ENCODE results near the gene TSPOAP1. TPM values are rescaled to one million over a fixed set of nuclear protein-coding genes. Genes with fewer than 3 reads are reported as not detected.

TSPOAP1 gene
- total RNA-seq, 1 donor from 2014 or later = 1.3 TPM

DNA sequence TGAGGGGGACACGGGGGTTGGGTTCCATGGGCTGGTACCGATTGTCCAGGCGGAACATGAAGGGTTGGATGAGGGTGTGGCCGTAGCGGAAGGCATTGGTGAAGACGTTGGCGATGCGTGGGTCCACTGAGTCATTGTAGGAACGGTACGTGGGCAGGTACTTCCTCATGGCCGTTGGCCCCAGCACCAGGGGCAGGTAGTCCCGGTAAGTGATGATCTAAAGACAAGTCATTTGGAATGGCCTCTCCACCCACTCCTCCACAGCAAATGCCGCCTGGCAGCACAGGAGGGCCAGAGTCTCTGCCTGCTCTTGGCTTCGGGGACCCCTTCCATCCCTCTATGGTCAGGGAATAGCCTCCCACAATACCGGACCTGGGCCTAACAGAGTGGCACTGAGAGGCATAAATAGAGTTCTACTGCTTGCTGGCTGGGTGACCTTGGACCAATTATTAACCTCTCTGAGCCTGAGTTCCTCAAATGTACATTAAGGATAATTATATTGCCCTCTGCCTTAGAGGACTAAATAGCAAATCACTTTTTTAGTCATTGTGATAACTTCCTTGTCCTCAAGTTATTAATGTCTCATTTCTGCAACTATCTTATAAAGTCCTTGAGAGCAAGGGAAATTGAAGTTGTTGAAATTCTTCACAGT is 55.0 kb downstream of the TSPOAP1 start:
- no peaks in the 10 kb centered on the region for H3K36me3 Mint-ChIP-seq (ENCODE audit: low read depth, unreplicated experiment)
- no peaks in the 10 kb centered on the region for H3K4me1 Mint-ChIP-seq (ENCODE audit: unreplicated experiment)
- TF ChIP-seq, protein P1, sequence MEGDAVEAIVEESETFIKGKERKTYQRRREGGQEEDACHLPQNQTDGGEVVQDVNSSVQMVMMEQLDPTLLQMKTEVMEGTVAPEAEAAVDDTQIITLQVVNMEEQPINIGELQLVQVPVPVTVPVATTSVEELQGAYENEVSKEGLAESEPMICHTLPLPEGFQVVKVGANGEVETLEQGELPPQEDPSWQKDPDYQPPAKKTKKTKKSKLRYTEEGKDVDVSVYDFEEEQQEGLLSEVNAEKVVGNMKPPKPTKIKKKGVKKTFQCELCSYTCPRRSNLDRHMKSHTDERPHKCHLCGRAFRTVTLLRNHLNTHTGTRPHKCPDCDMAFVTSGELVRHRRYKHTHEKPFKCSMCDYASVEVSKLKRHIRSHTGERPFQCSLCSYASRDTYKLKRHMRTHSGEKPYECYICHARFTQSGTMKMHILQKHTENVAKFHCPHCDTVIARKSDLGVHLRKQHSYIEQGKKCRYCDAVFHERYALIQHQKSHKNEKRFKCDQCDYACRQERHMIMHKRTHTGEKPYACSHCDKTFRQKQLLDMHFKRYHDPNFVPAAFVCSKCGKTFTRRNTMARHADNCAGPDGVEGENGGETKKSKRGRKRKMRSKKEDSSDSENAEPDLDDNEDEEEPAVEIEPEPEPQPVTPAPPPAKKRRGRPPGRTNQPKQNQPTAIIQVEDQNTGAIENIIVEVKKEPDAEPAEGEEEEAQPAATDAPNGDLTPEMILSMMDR (IDR thresholded peaks at IDR 0.05; ENCODE audit: unreplicated experiment) = no peak
- no peak for DNase-seq (ENCODE audit: low spot score)
- no peak overlapping the region for H3K4me3 Mint-ChIP-seq (ENCODE audit: unreplicated experiment)
- peaks cover 6% of the 10 kb centered on the region for H3K27me3 Mint-ChIP-seq (ENCODE audit: unreplicated experiment)
- no peak overlapping the region for H3K27ac Mint-ChIP-seq (ENCODE audit: unreplicated experiment)
- no peaks in the 10 kb centered on the region for H3K9me3 Mint-ChIP-seq (ENCODE audit: unreplicated experiment)

DNA sequence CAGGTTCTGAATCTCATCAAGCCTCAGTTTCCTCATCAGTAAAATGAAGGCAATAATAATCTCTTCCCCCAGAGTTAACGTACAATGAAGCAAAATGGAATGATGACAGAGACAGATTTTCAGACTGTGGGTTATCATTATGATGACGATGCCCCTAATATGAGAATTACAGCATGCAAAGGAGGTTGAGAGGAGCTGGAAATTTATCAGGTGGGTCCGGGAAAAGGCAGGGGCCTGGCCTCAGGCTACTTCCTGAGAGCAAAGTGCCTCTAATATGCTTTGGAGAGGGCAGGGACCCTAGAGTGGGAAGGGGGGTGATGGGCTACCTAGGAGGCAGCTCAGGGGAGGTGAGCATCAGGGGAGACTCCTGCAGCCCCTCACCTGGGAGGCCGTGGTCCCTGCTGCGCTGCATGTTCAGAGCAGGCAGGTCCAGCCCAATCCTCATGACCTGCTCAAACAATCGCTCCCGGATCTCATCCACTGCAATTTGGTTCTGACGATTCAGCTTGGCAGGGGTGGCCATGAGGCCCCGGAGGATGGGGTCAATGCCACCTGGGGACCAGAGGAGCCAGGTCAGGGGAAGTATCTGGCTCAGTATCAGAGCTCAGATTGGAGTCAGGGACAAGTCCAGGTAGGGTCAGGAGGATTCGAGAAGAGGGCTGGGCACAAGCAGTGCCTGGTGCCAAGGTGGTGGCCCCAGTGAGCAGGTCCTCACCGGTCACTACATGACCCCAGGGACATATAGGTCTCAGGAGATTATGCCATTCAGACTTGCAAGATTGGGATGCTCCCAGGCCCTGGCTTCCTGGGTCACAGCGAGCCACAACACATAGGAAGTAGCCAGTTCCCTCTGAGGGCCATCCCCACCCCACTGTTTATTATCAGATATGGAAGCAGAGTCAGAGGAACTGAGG is 56.0 kb downstream of the TSPOAP1 start:
- TF ChIP-seq, protein P1 (IDR thresholded peaks at IDR 0.05; ENCODE audit: unreplicated experiment) = no peak
- no peak for DNase-seq (ENCODE audit: low spot score)
- peaks cover 6% of the 10 kb centered on the region for H3K27me3 Mint-ChIP-seq (ENCODE audit: unreplicated experiment)
- no peak overlapping the region for H3K4me3 Mint-ChIP-seq (ENCODE audit: unreplicated experiment)
- no peaks in the 10 kb centered on the region for H3K4me1 Mint-ChIP-seq (ENCODE audit: unreplicated experiment)
- no peak overlapping the region for H3K27ac Mint-ChIP-seq (ENCODE audit: unreplicated experiment)
- no peaks in the 10 kb centered on the region for H3K36me3 Mint-ChIP-seq (ENCODE audit: low read depth, unreplicated experiment)
- no peaks in the 10 kb centered on the region for H3K9me3 Mint-ChIP-seq (ENCODE audit: unreplicated experiment)

DNA sequence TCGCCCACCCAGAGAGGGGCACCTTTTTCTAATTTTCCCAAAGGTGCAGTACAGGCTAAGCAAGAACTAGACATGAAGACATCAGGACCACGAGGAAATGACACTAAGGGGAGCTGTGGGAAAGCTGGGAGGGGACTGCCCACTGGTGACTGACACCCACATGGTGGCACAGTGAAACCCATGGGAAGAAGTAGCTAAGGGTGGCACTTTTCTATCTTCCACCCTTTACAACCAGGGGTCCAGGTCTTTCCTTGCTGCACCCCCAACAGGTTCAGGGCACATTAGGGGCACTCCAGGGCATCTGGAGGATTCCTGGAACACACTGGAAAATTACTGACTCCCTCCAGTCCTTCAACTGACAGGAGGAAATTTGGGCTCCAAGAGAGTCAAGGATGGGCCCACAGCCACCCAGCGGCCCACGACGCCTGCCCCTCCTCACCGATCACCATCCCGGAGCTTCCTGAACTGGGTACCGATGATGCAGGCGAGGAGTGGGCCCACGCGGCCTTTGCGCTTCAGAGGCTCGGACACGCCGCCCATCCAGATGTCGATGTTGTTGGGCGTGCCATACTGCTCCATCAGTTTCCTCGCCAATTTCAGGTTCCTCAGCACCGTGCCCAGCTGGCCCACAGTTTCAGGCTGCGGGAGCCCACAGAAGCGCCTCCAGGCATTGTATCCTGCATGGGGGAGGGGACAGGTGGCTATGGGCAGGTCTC is 57.2 kb downstream of the TSPOAP1 start:
- DNase-seq (ENCODE audit: low spot score) = no peak
- Mint-ChIP-seq H3K9me3 (ENCODE audit: unreplicated experiment) (no peaks in the 10 kb centered on the region), H3K4me1 (ENCODE audit: unreplicated experiment) (no peaks in the 10 kb centered on the region), H3K27me3 (ENCODE audit: unreplicated experiment) (peaks cover 8% of the 10 kb centered on the region), H3K27ac (ENCODE audit: unreplicated experiment) (no peak overlapping the region), H3K4me3 (ENCODE audit: unreplicated experiment) (no peak overlapping the region), H3K36me3 (ENCODE audit: low read depth, unreplicated experiment) (no peaks in the 10 kb centered on the region)
- TF ChIP-seq, protein P1 (IDR thresholded peaks at IDR 0.05; ENCODE audit: unreplicated experiment) = no peak

DNA sequence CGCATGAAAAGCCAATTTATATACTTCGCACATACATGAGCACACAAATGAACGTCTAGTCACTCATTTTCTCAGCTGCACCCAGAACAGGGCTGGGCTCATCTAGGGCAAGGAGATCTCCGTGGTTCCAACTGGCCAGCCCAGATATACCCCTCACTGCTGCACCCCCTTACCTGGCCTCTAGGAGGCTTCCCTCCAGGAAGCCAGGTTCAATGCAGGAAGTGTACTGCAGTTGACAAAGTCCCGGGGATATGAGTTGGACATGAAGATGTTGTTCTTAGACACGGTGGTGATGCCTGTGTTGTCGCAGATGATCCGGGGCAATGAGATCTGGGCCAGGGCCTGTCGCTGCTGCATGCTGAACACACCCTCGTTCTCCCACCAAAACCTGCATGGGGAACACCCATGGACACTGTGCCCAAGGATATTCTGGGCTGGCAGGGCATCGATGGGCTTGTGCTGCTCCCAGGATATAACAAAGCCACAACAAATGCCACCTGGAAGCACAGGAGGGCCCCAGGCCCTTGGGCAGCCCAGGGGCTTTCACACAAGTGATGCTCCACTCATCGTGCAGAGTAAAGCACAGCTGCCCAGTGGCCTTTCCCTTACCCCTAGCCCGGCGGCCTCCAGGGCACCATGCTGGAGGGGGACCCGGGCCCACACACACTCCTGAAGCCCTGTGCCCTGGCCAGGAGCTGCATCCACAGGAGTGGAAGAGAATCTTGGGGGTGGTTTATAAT is 57.9 kb downstream of the TSPOAP1 start:
- TF ChIP-seq, protein P1 (IDR thresholded peaks at IDR 0.05; ENCODE audit: unreplicated experiment) = peak; percentile 15
- H3K4me3 Mint-ChIP-seq (ENCODE audit: unreplicated experiment) = no peak overlapping the region
- no peaks in the 10 kb centered on the region for H3K9me3 Mint-ChIP-seq (ENCODE audit: unreplicated experiment)
- no peaks in the 10 kb centered on the region for H3K36me3 Mint-ChIP-seq (ENCODE audit: low read depth, unreplicated experiment)
- H3K27ac Mint-ChIP-seq (ENCODE audit: unreplicated experiment) = no peak overlapping the region
- no peaks in the 10 kb centered on the region for H3K4me1 Mint-ChIP-seq (ENCODE audit: unreplicated experiment)
- DNase-seq (ENCODE audit: low spot score) = no peak
- H3K27me3 Mint-ChIP-seq (ENCODE audit: unreplicated experiment) = peaks cover 10% of the 10 kb centered on the region
